GM23338 (cell line): ENCODE measurements around the gene NGEF. TPM values are rescaled to one million over a fixed set of nuclear protein-coding genes. Genes with fewer than 3 reads are reported as not detected.

ENCODE experiments used
- ATAC-seq: fragments of 200-7000 bp; cut with Tn5 transposase; 3 replicates; pipeline ENCODE4 v1.9.1; 2020
- DNase-seq: peaks from one replicate; pipeline ENCODE4 v3.0.0-alpha.2; 2015; ENCODE audit warnings: low spot score
- H2AFZ ChIP-seq: fragments of 200-600 bp; sonication (generic); 2 replicates; pipeline ENCODE4 v1.8.0; 2016; ENCODE audit warnings: antibody characterized with exemption, mild to moderate bottlenecking, moderate library complexity
- H3F3A ChIP-seq: fragments of 200-600 bp; sonication (generic); replicated peaks from 2 replicates; pipeline ENCODE4 v1.8.0; 2017; ENCODE audit warnings: antibody characterized with exemption, mixed run types, low read depth
- H3K27ac ChIP-seq: fragments of 200-600 bp; sonication (generic); 2 replicates; pipeline ENCODE4 v1.6.1; 2016; ENCODE audit warnings: low read depth
- H3K27me3 ChIP-seq: fragments of 200-600 bp; sonication (generic); 2 replicates; pipeline ENCODE4 v1.8.0; 2016; ENCODE audit warnings: mild to moderate bottlenecking, mixed run types, moderate library complexity; ENCODE audit not compliant: insufficient read depth
- H3K36me3 ChIP-seq: fragments of 200-600 bp; sonication (generic); 2 replicates; pipeline ENCODE4 v1.8.0; 2016; ENCODE audit warnings: mild to moderate bottlenecking; ENCODE audit not compliant: insufficient read depth
- H3K4me1 ChIP-seq: fragments of 200-600 bp; sonication (generic); 2 replicates; pipeline ENCODE4 v1.8.0; 2016; ENCODE audit warnings: mild to moderate bottlenecking, moderate library complexity; ENCODE audit not compliant: insufficient read depth
- H3K4me2 ChIP-seq: fragments of 200-600 bp; sonication (generic); 2 replicates; pipeline ENCODE4 v1.7.1; 2017; ENCODE audit warnings: mixed run types
- H3K4me3 ChIP-seq: fragments of 200-600 bp; sonication (generic); 2 replicates; pipeline ENCODE4 v1.6.1; 2016; ENCODE audit warnings: mixed run types
- H3K79me2 ChIP-seq: fragments of 200-600 bp; sonication (generic); replicated peaks from 2 replicates; pipeline ENCODE4 v1.8.0; 2017; ENCODE audit warnings: mild to moderate bottlenecking; ENCODE audit not compliant: insufficient read depth
- H3K9me2 ChIP-seq: fragments of 200-600 bp; sonication (generic); 2 replicates; pipeline ENCODE4 v1.8.0; 2017; ENCODE audit not compliant: insufficient read depth
- H4K20me1 ChIP-seq: fragments of 200-600 bp; sonication (generic); replicated peaks from 2 replicates; pipeline ENCODE4 v1.8.0; 2017; ENCODE audit warnings: mild to moderate bottlenecking; ENCODE audit not compliant: insufficient read depth
- H3K27ac Mint-ChIP-seq: 2 replicates; pipeline ENCODE4 v1.8.0; 2020; ENCODE audit warnings: inconsistent platforms, mild to moderate bottlenecking, moderate library complexity, mixed read lengths
- H3K27me3 Mint-ChIP-seq: 3 replicates; pipeline ENCODE4 v1.8.0; 2022; ENCODE audit warnings: low read depth, mild to moderate bottlenecking, moderate library complexity, mixed read lengths, inconsistent platforms; ENCODE audit not compliant: insufficient read depth, poor library complexity
- H3K36me3 Mint-ChIP-seq: 3 replicates; pipeline ENCODE4 v1.8.0; 2021; ENCODE audit warnings: low read depth, mild to moderate bottlenecking, inconsistent platforms, moderate library complexity, mixed read lengths
- H3K4me1 Mint-ChIP-seq: 3 replicates; pipeline ENCODE4 v1.8.0; 2020; ENCODE audit warnings: mild to moderate bottlenecking, inconsistent platforms, mixed read lengths
- H3K4me3 Mint-ChIP-seq: 3 replicates; pipeline ENCODE4 v1.8.0; 2021; ENCODE audit warnings: moderate library complexity, mild to moderate bottlenecking, inconsistent platforms, mixed read lengths
- H3K9me3 Mint-ChIP-seq: 3 replicates; pipeline ENCODE4 v1.8.0; 2020; ENCODE audit warnings: moderate library complexity, mild to moderate bottlenecking, inconsistent platforms, mixed read lengths
- CREB1 ChIP-seq: fragments of 250-450 bp; sonication (Bioruptor Pico); IDR thresholded peaks from 2 replicates; pipeline ENCODE4 v1.5.0; 2020; ENCODE audit warnings: low read depth, mild to moderate bottlenecking, moderate library complexity
- CTCF ChIP-seq, 2 experiments: fragments of 200-600 bp in 1 of 2; sonication (generic) in 1 of 2; conservative IDR thresholded peaks; 2 replicates each; pipeline versions ENCODE4 v1.5.1 to v1.6.1; 2016 to 2017; ENCODE audit warnings: antibody characterized with exemption in 2 of 2, low read depth in 2 of 2, mild to moderate bottlenecking in 2 of 2, moderate library complexity in 1 of 2
- EZH2 ChIP-seq: fragments of 200-600 bp; sonication (generic); IDR thresholded peaks from one replicate; pipeline ENCODE4 v1.8.0; 2017; ENCODE audit warnings: antibody characterized with exemption, mild to moderate bottlenecking, low read depth; ENCODE audit not compliant: unreplicated experiment
- EZH2phosphoT487 ChIP-seq: fragments of 200-600 bp; sonication (generic); IDR thresholded peaks from one replicate; pipeline ENCODE4 v1.8.1; 2018; ENCODE audit warnings: antibody characterized with exemption; ENCODE audit not compliant: unreplicated experiment
- JUNB ChIP-seq: IDR thresholded peaks from one replicate; pipeline ENCODE4 v1.6.1; 2016; ENCODE audit warnings: antibody characterized with exemption; ENCODE audit not compliant: unreplicated experiment
- NANOG ChIP-seq: IDR thresholded peaks from 2 replicates; pipeline ENCODE4 v1.6.1; 2016; ENCODE audit warnings: antibody characterized with exemption, borderline replicate concordance
- POLR2AphosphoS5 ChIP-seq: IDR thresholded peaks from 2 replicates; pipeline ENCODE4 v1.6.1; 2016; ENCODE audit warnings: antibody characterized with exemption, low read depth
- REST ChIP-seq: IDR thresholded peaks from one replicate; pipeline ENCODE4 v1.6.1; 2018; ENCODE audit warnings: antibody characterized with exemption; ENCODE audit not compliant: unreplicated experiment
- ZNF331 ChIP-seq: fragments of 250-450 bp; sonication (Bioruptor Pico); IDR thresholded peaks from 2 replicates; pipeline ENCODE4 v1.5.0; 2020; ENCODE audit warnings: low read depth, mild to moderate bottlenecking, moderate library complexity
- ZNF462 ChIP-seq: fragments of 250-450 bp; sonication (Bioruptor Pico); IDR thresholded peaks from 2 replicates; pipeline ENCODE4 v1.5.0; 2020; ENCODE audit warnings: mild to moderate bottlenecking, moderate library complexity
- polyA plus RNA-seq: library from polyadenylated mRNA; unstranded; fragments of >200 nt; fragmentation: Nextera tagmentation; extraction: Ambion mirVana; gene quantifications from 2 replicates; pipeline ENCODE4 v1.2.1, GENCODE V29; 2016
- total RNA-seq: library from RNA; depleted of rRNA; stranded (reverse); fragments of >200 nt; shearing (Covaris generic); gene quantifications from 2 replicates; pipeline ENCODE4 v1.2.3, GENCODE V29; 2014

Gene NGEF
- total and polyA plus RNA-seq, 2 experiments from 2014 or later = 1.8 to 5.4 TPM

GRCh38 chr2:232860593-232861241 is 152.3 kb downstream of the NGEF start:
- peaks cover 22% of the 10 kb centered on the region for H3K36me3 ChIP-seq
- H3K27ac Mint-ChIP-seq = no peak overlapping the region

GRCh38 chr2:232859385-232859916 is 153.6 kb downstream of the NGEF start:
- H3K4me2 ChIP-seq = no peak overlapping the region
- no peaks in the 10 kb centered on the region for H3K79me2 ChIP-seq
- Mint-ChIP-seq H3K27me3 (peaks cover 5% of the 10 kb centered on the region), H3K4me1 (no peaks in the 10 kb centered on the region), H3K36me3 (peaks cover 35% of the 10 kb centered on the region), H3K4me3 (no peak overlapping the region), H3K27ac (no peak overlapping the region), H3K9me3 (no peaks in the 10 kb centered on the region)
- DNase-seq (no peak), ATAC-seq (no peak)
- H3K4me3 ChIP-seq = no peak overlapping the region
- peaks cover 26% of the 10 kb centered on the region for H3K36me3 ChIP-seq
- H2AFZ ChIP-seq = no peak overlapping the region
- no peaks in the 10 kb centered on the region for H3K4me1 ChIP-seq
- no peaks in the 10 kb centered on the region for H3K27me3 ChIP-seq
- H3K9me2 ChIP-seq = no peaks in the 10 kb centered on the region
- no peaks in the 10 kb centered on the region; the same call in 1 of the 2 replicates for H4K20me1 ChIP-seq
- H3K27ac ChIP-seq = no peak overlapping the region; the same call in 1 of the 2 replicates
- H3F3A ChIP-seq = no peaks in the 10 kb centered on the region
- TF ChIP-seq EZH2phosphoT487 = no peak
- no peak for TF ChIP-seq REST
- TF ChIP-seq CREB1 (CRISPR knock-in tag) = no peak
- TF ChIP-seq POLR2AphosphoS5 = no peak
- TF ChIP-seq ZNF462 = no peak
- no peak for TF ChIP-seq ZNF331
- no peak for TF ChIP-seq JUNB
- TF ChIP-seq CTCF (conservative IDR thresholded peaks at IDR 0.05; ENCODE audit: low read depth in 2 of 2) = no peak
- no peak for TF ChIP-seq NANOG

More at GRCh38 chr2:232860593-232861241, 152.3 kb downstream of the NGEF start:
- H3K4me3 Mint-ChIP-seq = no peak overlapping the region
- no peak overlapping the region for H3K27ac ChIP-seq
- no peak for ATAC-seq
- no peak overlapping the region for H2AFZ ChIP-seq
- H3K4me2 ChIP-seq = no peak overlapping the region
- H3K27me3 ChIP-seq = no peaks in the 10 kb centered on the region
- no peak overlapping the region for H3K4me3 ChIP-seq
- no peaks in the 10 kb centered on the region for H3K4me1 Mint-ChIP-seq
- peaks cover 3% of the 10 kb centered on the region for H3K27me3 Mint-ChIP-seq
- no peaks in the 10 kb centered on the region for H3K9me3 Mint-ChIP-seq
- no peaks in the 10 kb centered on the region for H3K9me2 ChIP-seq
- TF ChIP-seq EZH2 = no peak
- peak; percentile 17 for DNase-seq
- no peaks in the 10 kb centered on the region for H3F3A ChIP-seq
- no peaks in the 10 kb centered on the region for H3K79me2 ChIP-seq
- no peaks in the 10 kb centered on the region for H3K4me1 ChIP-seq
- no peaks in the 10 kb centered on the region; the same call in 1 of the 2 replicates for H4K20me1 ChIP-seq
- peaks cover 32% of the 10 kb centered on the region for H3K36me3 Mint-ChIP-seq
